8988T (cell line): ENCODE measurements around the gene OR4F17.
"Not testable (repeated sequence)": the region's sequence is repeated elsewhere in the genome, so short reads cannot be mapped to it uniquely, and the experiment has no call there.

Experiments used
- DNase-seq: peaks from one replicate; pipeline ENCODE4 v3.0.0; 2011

Gene OR4F17

GRCh38 chr19:106804-107203 is at the start of gene OR4F17:
TSS of gene OR4F17 (plus strand) at chr19:107104. CDS start at chr19:110679, 3,575 bp downstream.
- DNase-seq, result not testable (repeated sequence)

GRCh38 chr19:70793-71192 is 36.1 kb upstream of the OR4F17 start:
- not testable (repeated sequence) for DNase-seq

GRCh38 chr19:82864-83263 is 24.0 kb upstream of the OR4F17 start:
- DNase-seq, result not testable (repeated sequence)

GRCh38 chr19:83626-84025 is 23.3 kb upstream of the OR4F17 start:
- not testable (repeated sequence) for DNase-seq

- DNase-seq, result not testable (repeated sequence)
Observed at GRCh38 chr19:90678-91077, 16.2 kb upstream of the OR4F17 start.

GRCh38 chr19:94794-95193 is 12.1 kb upstream of the OR4F17 start:
- DNase-seq, result not testable (repeated sequence)

GRCh38 chr19:97647-98046 is 9.3 kb upstream of the OR4F17 start:
- not testable (repeated sequence) for DNase-seq

- DNase-seq, result not testable (repeated sequence)
Observed at GRCh38 chr19:120443-121140, 13.7 kb downstream of the OR4F17 start.
